ENCODE results near the gene PTCSC3. TPM values are rescaled to one million over a fixed set of nuclear protein-coding genes. Genes with fewer than 3 reads are reported as not detected.

Gene PTCSC3
- total RNA-seq, 1 experiment from 2014 or later = not detected

DNA sequence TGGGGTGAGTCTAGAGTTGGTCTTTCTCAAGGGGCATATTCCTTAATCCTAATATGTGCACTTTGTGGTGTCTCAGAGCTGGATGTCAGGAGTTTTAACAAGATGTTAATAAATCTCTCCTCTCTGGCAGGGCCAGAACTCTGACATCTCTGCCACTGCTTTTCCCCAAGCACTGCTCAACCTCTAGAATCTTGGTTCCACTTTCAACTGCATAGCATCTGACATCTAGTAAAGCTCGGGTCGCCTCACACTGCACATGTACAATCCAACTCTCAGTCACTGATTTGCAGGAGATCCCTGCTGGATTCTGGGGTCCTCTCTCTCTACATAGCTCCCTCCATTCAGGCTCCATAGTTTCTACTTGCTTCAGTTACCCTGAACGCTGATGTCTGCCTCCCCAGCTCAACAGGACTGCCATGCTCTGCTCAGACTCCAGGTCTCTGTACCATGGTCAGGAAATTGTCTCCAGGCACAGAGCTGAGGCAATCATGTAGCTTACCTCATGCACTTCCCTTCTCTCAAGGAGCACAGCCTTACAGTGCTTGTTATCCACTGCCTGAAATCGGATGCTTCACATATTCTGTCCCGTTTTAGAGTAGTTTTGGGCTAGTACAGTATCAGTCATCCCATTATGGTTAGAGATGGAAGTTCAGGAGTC, 1.6 kb downstream of the PTCSC3 start:
- TF ChIP-seq, protein P1, sequence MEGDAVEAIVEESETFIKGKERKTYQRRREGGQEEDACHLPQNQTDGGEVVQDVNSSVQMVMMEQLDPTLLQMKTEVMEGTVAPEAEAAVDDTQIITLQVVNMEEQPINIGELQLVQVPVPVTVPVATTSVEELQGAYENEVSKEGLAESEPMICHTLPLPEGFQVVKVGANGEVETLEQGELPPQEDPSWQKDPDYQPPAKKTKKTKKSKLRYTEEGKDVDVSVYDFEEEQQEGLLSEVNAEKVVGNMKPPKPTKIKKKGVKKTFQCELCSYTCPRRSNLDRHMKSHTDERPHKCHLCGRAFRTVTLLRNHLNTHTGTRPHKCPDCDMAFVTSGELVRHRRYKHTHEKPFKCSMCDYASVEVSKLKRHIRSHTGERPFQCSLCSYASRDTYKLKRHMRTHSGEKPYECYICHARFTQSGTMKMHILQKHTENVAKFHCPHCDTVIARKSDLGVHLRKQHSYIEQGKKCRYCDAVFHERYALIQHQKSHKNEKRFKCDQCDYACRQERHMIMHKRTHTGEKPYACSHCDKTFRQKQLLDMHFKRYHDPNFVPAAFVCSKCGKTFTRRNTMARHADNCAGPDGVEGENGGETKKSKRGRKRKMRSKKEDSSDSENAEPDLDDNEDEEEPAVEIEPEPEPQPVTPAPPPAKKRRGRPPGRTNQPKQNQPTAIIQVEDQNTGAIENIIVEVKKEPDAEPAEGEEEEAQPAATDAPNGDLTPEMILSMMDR (conservative IDR thresholded peaks at IDR 0.05; ENCODE audit: low read depth, low read length) = no peak
- TF ChIP-seq EZH2 (IDR thresholded peaks at IDR 0.05; ENCODE audit: borderline replicate concordance, low read depth, low read length, poor library complexity, severe bottlenecking) = no peak
- no peak overlapping the region for H3K4me3 ChIP-seq (ENCODE audit: low read depth, low read length, poor library complexity, severe bottlenecking)
- no TSS peak for BruUV-seq (replicated peaks)
- H3K27ac ChIP-seq (ENCODE audit: low read depth, low read length, poor library complexity, severe bottlenecking) = no peak overlapping the region
- H3K27me3 ChIP-seq (replicated peaks; ENCODE audit: insufficient read depth, low read depth, low read length, poor library complexity) = peaks cover 41% of the 10 kb centered on the region
- no peaks in the 10 kb centered on the region for H3K4me1 ChIP-seq (ENCODE audit: insufficient read depth, low read length, poor library complexity, severe bottlenecking)
- H3K36me3 ChIP-seq (ENCODE audit: insufficient read depth, low read length, poor library complexity, severe bottlenecking) = no peaks in the 10 kb centered on the region
- H3K9me3 ChIP-seq (ENCODE audit: low read depth, low read length, poor library complexity, severe bottlenecking) = no peaks in the 10 kb centered on the region
- ChIA-PET POLR2A (ENCODE audit: low non-redundant PET) (no interaction called here), CTCF (no interaction called here)
- no peak for DNase-seq (ENCODE audit: low spot score)
- intact Hi-C loops (cut with micrococcal nuclease; ENCODE audit: unreplicated experiment) = no loop called here

DNA sequence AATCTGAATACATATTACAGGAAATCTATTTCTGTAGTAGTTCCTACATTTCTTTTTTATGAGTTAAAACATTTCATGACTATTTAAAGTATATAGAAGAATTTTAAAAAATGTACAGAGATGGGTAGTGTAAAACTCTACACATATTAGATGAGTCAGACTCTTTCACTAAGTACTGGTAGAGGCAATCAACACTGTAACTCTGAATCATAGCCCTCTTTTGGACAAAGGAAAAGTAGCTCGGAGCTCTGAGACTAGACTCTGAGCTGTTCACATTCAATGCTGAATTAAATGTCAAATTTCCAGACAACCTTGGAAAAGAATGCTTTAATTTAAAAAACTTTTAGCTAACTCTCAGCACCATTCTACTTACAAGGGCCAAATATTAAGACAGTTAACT, 3.4 kb downstream of the PTCSC3 start:
- CTCF ChIA-PET = no interaction called here
- peaks cover 44% of the 10 kb centered on the region for H3K27me3 ChIP-seq (replicated peaks; ENCODE audit: insufficient read depth, low read depth, low read length, poor library complexity)
- TF ChIP-seq, protein P1 (conservative IDR thresholded peaks at IDR 0.05; ENCODE audit: low read depth, low read length) = no peak
- no peak for TF ChIP-seq EZH2 (IDR thresholded peaks at IDR 0.05; ENCODE audit: borderline replicate concordance, low read depth, low read length, poor library complexity, severe bottlenecking)
- H3K27ac ChIP-seq (ENCODE audit: low read depth, low read length, poor library complexity, severe bottlenecking) = no peak overlapping the region
- intact Hi-C loops (cut with micrococcal nuclease; ENCODE audit: unreplicated experiment) = no loop called here
- H3K4me1 ChIP-seq (ENCODE audit: insufficient read depth, low read length, poor library complexity, severe bottlenecking) = no peaks in the 10 kb centered on the region
- no peak overlapping the region for H3K4me3 ChIP-seq (ENCODE audit: low read depth, low read length, poor library complexity, severe bottlenecking)
- no peak for DNase-seq (ENCODE audit: low spot score)
- no TSS peak for BruUV-seq (replicated peaks)
- no peaks in the 10 kb centered on the region for H3K9me3 ChIP-seq (ENCODE audit: low read depth, low read length, poor library complexity, severe bottlenecking)
- no peaks in the 10 kb centered on the region for H3K36me3 ChIP-seq (ENCODE audit: insufficient read depth, low read length, poor library complexity, severe bottlenecking)
- POLR2A ChIA-PET (ENCODE audit: low non-redundant PET) = no interaction called here

DNA sequence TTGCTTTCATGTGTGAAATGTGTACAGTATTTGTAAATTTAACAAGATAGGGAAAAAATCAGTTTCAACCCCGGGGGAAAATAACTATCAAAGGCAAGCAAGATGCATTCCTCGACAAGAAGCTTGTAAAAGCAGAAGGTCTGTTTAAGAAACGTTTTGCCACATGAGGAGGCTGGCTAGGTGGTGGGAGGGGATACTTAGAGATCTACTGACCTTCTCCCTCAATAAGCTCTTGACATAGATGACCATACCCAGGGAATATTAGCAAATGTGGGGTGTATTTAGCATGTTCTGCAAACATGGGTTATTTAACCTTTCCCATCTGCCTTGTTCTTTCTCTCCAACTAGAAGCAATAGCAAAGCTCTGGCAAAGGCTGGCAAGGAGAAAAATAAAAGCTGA, 4.9 kb downstream of the PTCSC3 start:
- ChIA-PET POLR2A (ENCODE audit: low non-redundant PET) (no interaction called here), CTCF (interaction anchor here (0.5 kb wide), 1 partner anchor 1406 kb away, joined by 3 read pairs; no protein-coding TSS in a partner anchor)
- no peak for DNase-seq (ENCODE audit: low spot score)
- intact Hi-C loops (cut with micrococcal nuclease; ENCODE audit: unreplicated experiment) = no loop called here
- no peak for TF ChIP-seq EZH2 (IDR thresholded peaks at IDR 0.05; ENCODE audit: borderline replicate concordance, low read depth, low read length, poor library complexity, severe bottlenecking)
- TF ChIP-seq, protein P1 (conservative IDR thresholded peaks at IDR 0.05; ENCODE audit: low read depth, low read length) = no peak
- BruUV-seq (replicated peaks) = no TSS peak
- Histone ChIP-seq H3K27me3 (replicated peaks; ENCODE audit: insufficient read depth, low read depth, low read length, poor library complexity) (peaks cover 52% of the 10 kb centered on the region), H3K9me3 (ENCODE audit: low read depth, low read length, poor library complexity, severe bottlenecking) (no peaks in the 10 kb centered on the region), H3K27ac (ENCODE audit: low read depth, low read length, poor library complexity, severe bottlenecking) (no peak overlapping the region), H3K4me1 (ENCODE audit: insufficient read depth, low read length, poor library complexity, severe bottlenecking) (no peaks in the 10 kb centered on the region), H3K36me3 (ENCODE audit: insufficient read depth, low read length, poor library complexity, severe bottlenecking) (no peaks in the 10 kb centered on the region), H3K4me3 (ENCODE audit: low read depth, low read length, poor library complexity, severe bottlenecking) (no peak overlapping the region)

Measured in A673 (cell line).